Activated T-cell treated with anti-CD3 and anti-CD28 coated beads, Interleukin-2, amount 50 U/mL, for 1 hour (primary cell): ENCODE data around the gene DDB1.

Experiments
- DNase-seq: peaks from one replicate; pipeline ENCODE4 v3.0.0-alpha.2; 2020

Gene DDB1

GRCh38 chr11:61334434-61335354 is 1.8 kb upstream of the DDB1 start:
- DNase-seq = no peak

- DNase-seq = no peak
These were observed 887 bp upstream of the DDB1 start for GRCh38 chr11:61333550-61334433.

- no peak for DNase-seq
These were observed 566 bp downstream of the DDB1 start for GRCh38 chr11:61332281-61332796.

- no peak for DNase-seq
These were observed 1.3 kb downstream of the DDB1 start for GRCh38 chr11:61331651-61332050.

GRCh38 chr11:61329871-61330270 is 3.0 kb downstream of the DDB1 start:
- DNase-seq = no peak

- no peak for DNase-seq
These were observed 4.6 kb downstream of the DDB1 start for GRCh38 chr11:61328351-61328750.

GRCh38 chr11:61327669-61328071 is 5.2 kb downstream of the DDB1 start:
- no peak for DNase-seq

- no peak for DNase-seq
These were observed 7.1 kb downstream of the DDB1 start for GRCh38 chr11:61325649-61326414.

GRCh38 chr11:61315260-61315659 is 17.6 kb downstream of the DDB1 start:
- DNase-seq = no peak

- DNase-seq = no peak
These were observed 22.2 kb downstream of the DDB1 start for GRCh38 chr11:61310749-61311148.

GRCh38 chr11:61309739-61310138 is 23.2 kb downstream of the DDB1 start:
- DNase-seq = no peak

GRCh38 chr11:61309141-61309540 is 23.8 kb downstream of the DDB1 start:
- no peak for DNase-seq

- no peak for DNase-seq
These were observed 25.6 kb downstream of the DDB1 start for GRCh38 chr11:61307354-61307753.

- no peak for DNase-seq
These were observed 26.7 kb downstream of the DDB1 start for GRCh38 chr11:61306221-61306620.

- DNase-seq = no peak
These were observed 27.5 kb downstream of the DDB1 start for GRCh38 chr11:61305417-61305816.

GRCh38 chr11:61303725-61304124 is 29.2 kb downstream of the DDB1 start:
- no peak for DNase-seq

GRCh38 chr11:61302550-61302949 is 30.4 kb downstream of the DDB1 start:
- no peak for DNase-seq

GRCh38 chr11:61298663-61299244 is 34.2 kb downstream of the DDB1 start:
- no peak for DNase-seq

- DNase-seq = no peak
These were observed 35.2 kb downstream of the DDB1 start for GRCh38 chr11:61297746-61298145.

GRCh38 chr11:61297341-61297740 is 35.6 kb downstream of the DDB1 start:
- no peak for DNase-seq

- no peak for DNase-seq
These were observed 37.3 kb downstream of the DDB1 start for GRCh38 chr11:61295596-61295926.
